ENCODE data around the gene ADD1. TPM values are rescaled to one million over a fixed set of nuclear protein-coding genes. Genes with fewer than 3 reads are reported as not detected.
A peak's percentile ranks its signal among the peaks of the same experiment; 100 is the strongest.

Gene ADD1
- total RNA-seq, 2 experiments from 2014 or later: 261 to 276 TPM

- ATAC-seq (ENCODE audit: low read depth): no peak
- Mint-ChIP-seq H3K9me3 (no peaks in the 10 kb centered on the region), H3K4me1 (peaks cover 18% of the 10 kb centered on the region), H3K36me3 (peaks cover 22% of the 10 kb centered on the region), H3K4me3 (no peak overlapping the region), H3K27ac (no peak overlapping the region), H3K27me3 (no peaks in the 10 kb centered on the region)
- DNase-seq: peak; percentile 26
- POLR2A ChIA-PET: no interaction called here
These were observed 12.7 kb upstream of the ADD1 start for GRCh38 chr4:2830632-2831610.

- H3K4me1 Mint-ChIP-seq: peaks cover 21% of the 10 kb centered on the region
- POLR2A ChIA-PET: no interaction called here
- peak; percentile 30 for DNase-seq
- no peaks in the 10 kb centered on the region for H3K9me3 Mint-ChIP-seq
- no peaks in the 10 kb centered on the region for H3K27me3 Mint-ChIP-seq
- no peak overlapping the region for H3K27ac Mint-ChIP-seq
- peaks cover 17% of the 10 kb centered on the region for H3K36me3 Mint-ChIP-seq
- H3K4me3 Mint-ChIP-seq: no peak overlapping the region
- ATAC-seq (ENCODE audit: low read depth): no peak
These were observed 11.9 kb upstream of the ADD1 start for GRCh38 chr4:2831611-2832308.

- Mint-ChIP-seq H3K27me3 (no peaks in the 10 kb centered on the region), H3K4me1 (peaks cover 22% of the 10 kb centered on the region), H3K27ac (peak overlapping the region; percentile 32), H3K9me3 (no peaks in the 10 kb centered on the region), H3K4me3 (no peak overlapping the region), H3K36me3 (peaks cover 14% of the 10 kb centered on the region)
- DNase-seq: no peak
- POLR2A ChIA-PET: no interaction called here
- no peak for ATAC-seq (ENCODE audit: low read depth)
These were observed 11.2 kb upstream of the ADD1 start for GRCh38 chr4:2832309-2832980.

GRCh38 chr4:2832981-2833670 lies 10.5 kb upstream of the ADD1 start:
- H3K9me3 Mint-ChIP-seq: no peaks in the 10 kb centered on the region
- ATAC-seq (ENCODE audit: low read depth) (no peak), DNase-seq (no peak)
- H3K4me3 Mint-ChIP-seq: no peak overlapping the region
- H3K27me3 Mint-ChIP-seq: no peaks in the 10 kb centered on the region
- H3K4me1 Mint-ChIP-seq: peaks cover 27% of the 10 kb centered on the region
- POLR2A ChIA-PET: interaction anchor here (2.6 kb wide), 1 partner anchor 12 kb away, joined by 14 read pairs; no protein-coding TSS in a partner anchor
- peaks cover 13% of the 10 kb centered on the region for H3K36me3 Mint-ChIP-seq
- peak overlapping the region; percentile 32 for H3K27ac Mint-ChIP-seq

GRCh38 chr4:2833671-2834000 lies 10.0 kb upstream of the ADD1 start:
- Mint-ChIP-seq H3K27me3 (no peaks in the 10 kb centered on the region), H3K4me3 (no peak overlapping the region), H3K36me3 (peaks cover 8% of the 10 kb centered on the region), H3K9me3 (no peaks in the 10 kb centered on the region), H3K4me1 (peaks cover 32% of the 10 kb centered on the region), H3K27ac (peak overlapping the region; percentile 25)
- DNase-seq: no peak
- no peak for ATAC-seq (ENCODE audit: low read depth)
- POLR2A ChIA-PET: interaction anchor here (2.6 to 2.7 kb wide), 2 partner anchors 12 to 21 kb away, joined by 14 to 17 read pairs; no protein-coding TSS in a partner anchor

GRCh38 chr4:2834001-2834921 lies 9.4 kb upstream of the ADD1 start:
- peaks cover 35% of the 10 kb centered on the region for H3K4me1 Mint-ChIP-seq
- no peaks in the 10 kb centered on the region for H3K9me3 Mint-ChIP-seq
- peak; percentile 45 for DNase-seq
- no peak overlapping the region for H3K4me3 Mint-ChIP-seq
- H3K27ac Mint-ChIP-seq: peak overlapping the region; percentile 92
- POLR2A ChIA-PET: interaction anchor here (0.6 to 2.7 kb wide), 7 partner anchors 10 to 129 kb away, joined by 3 to 17 read pairs (median 4); partner anchors contain the start of genes ADD1, GRK4 and NOP14
- peak; percentile 2 for ATAC-seq (ENCODE audit: low read depth)
- peaks cover 7% of the 10 kb centered on the region for H3K36me3 Mint-ChIP-seq
- no peaks in the 10 kb centered on the region for H3K27me3 Mint-ChIP-seq

GRCh38 chr4:2835978-2836377 lies 7.7 kb upstream of the ADD1 start:
- Mint-ChIP-seq H3K4me3 (peak overlapping the region; percentile 68), H3K36me3 (peaks cover 19% of the 10 kb centered on the region), H3K9me3 (peaks cover 3% of the 10 kb centered on the region), H3K27me3 (no peaks in the 10 kb centered on the region), H3K27ac (peak overlapping the region; percentile 95), H3K4me1 (peaks cover 37% of the 10 kb centered on the region)
- POLR2A ChIA-PET: interaction anchor here (1.3 to 2.7 kb wide), 4 partner anchors 10 to 50 kb away, joined by 4 to 17 read pairs (median 10); no protein-coding TSS in a partner anchor
- DNase-seq (no peak), ATAC-seq (ENCODE audit: low read depth) (no peak)

GRCh38 chr4:2836391-2836859 lies 7.2 kb upstream of the ADD1 start:
- Mint-ChIP-seq H3K9me3 (peaks cover 4% of the 10 kb centered on the region), H3K4me3 (peak overlapping the region; percentile 83), H3K27me3 (no peaks in the 10 kb centered on the region), H3K27ac (peak overlapping the region; percentile 95), H3K4me1 (peaks cover 37% of the 10 kb centered on the region), H3K36me3 (peaks cover 22% of the 10 kb centered on the region)
- POLR2A ChIA-PET: interaction anchor here (1.5 to 2.7 kb wide), 2 partner anchors 24 to 51 kb away, joined by 4 to 17 read pairs; no protein-coding TSS in a partner anchor
- DNase-seq: no peak
- ATAC-seq (ENCODE audit: low read depth): no peak

- ATAC-seq (ENCODE audit: low read depth) (peak; percentile 4), DNase-seq (no peak)
- Mint-ChIP-seq H3K27me3 (no peaks in the 10 kb centered on the region), H3K4me1 (peaks cover 40% of the 10 kb centered on the region), H3K27ac (peak overlapping the region; percentile 95), H3K9me3 (peaks cover 6% of the 10 kb centered on the region), H3K36me3 (peaks cover 23% of the 10 kb centered on the region), H3K4me3 (peak overlapping the region; percentile 83)
- POLR2A ChIA-PET: interaction anchor here (0.6 to 1.6 kb wide), 5 partner anchors 27 to 202 kb away, joined by 3 to 5 read pairs (median 3); partner anchors contain the start of gene TNIP2
These were observed 6.3 kb upstream of the ADD1 start for GRCh38 chr4:2837110-2837903.

- Mint-ChIP-seq H3K27ac (peak overlapping the region; percentile 95), H3K27me3 (no peaks in the 10 kb centered on the region), H3K36me3 (peaks cover 23% of the 10 kb centered on the region), H3K9me3 (peaks cover 6% of the 10 kb centered on the region), H3K4me3 (peak overlapping the region; percentile 83), H3K4me1 (peaks cover 44% of the 10 kb centered on the region)
- ATAC-seq (ENCODE audit: low read depth) (peak; percentile 86), DNase-seq (peak; percentile 56)
- POLR2A ChIA-PET: interaction anchor here (0.6 to 1.6 kb wide), 9 partner anchors 19 to 202 kb away, joined by 3 to 5 read pairs (median 3); partner anchors contain the start of gene TNIP2
These were observed 5.6 kb upstream of the ADD1 start for GRCh38 chr4:2837904-2838496.

GRCh38 chr4:2839060-2839459 lies 4.6 kb upstream of the ADD1 start:
- POLR2A ChIA-PET: interaction anchor here (0.7 to 1.6 kb wide), 7 partner anchors 11 to 97 kb away, joined by 3 to 5 read pairs (median 4); no protein-coding TSS in a partner anchor

More at GRCh38 chr4:2839060-2839459, 4.6 kb upstream of the ADD1 start:
- Mint-ChIP-seq H3K36me3 (peaks cover 23% of the 10 kb centered on the region), H3K4me1 (peaks cover 45% of the 10 kb centered on the region), H3K27me3 (no peaks in the 10 kb centered on the region), H3K27ac (peak overlapping the region; percentile 95), H3K4me3 (peak overlapping the region; percentile 83), H3K9me3 (peaks cover 6% of the 10 kb centered on the region)
- DNase-seq (no peak), ATAC-seq (ENCODE audit: low read depth) (no peak)
